ENCODE results near the gene HOXB2.
"Not testable (repeated sequence)": the region's sequence is repeated elsewhere in the genome, so short reads cannot be mapped to it uniquely, and the experiment has no call there.

The HOXB2 gene

DNA sequence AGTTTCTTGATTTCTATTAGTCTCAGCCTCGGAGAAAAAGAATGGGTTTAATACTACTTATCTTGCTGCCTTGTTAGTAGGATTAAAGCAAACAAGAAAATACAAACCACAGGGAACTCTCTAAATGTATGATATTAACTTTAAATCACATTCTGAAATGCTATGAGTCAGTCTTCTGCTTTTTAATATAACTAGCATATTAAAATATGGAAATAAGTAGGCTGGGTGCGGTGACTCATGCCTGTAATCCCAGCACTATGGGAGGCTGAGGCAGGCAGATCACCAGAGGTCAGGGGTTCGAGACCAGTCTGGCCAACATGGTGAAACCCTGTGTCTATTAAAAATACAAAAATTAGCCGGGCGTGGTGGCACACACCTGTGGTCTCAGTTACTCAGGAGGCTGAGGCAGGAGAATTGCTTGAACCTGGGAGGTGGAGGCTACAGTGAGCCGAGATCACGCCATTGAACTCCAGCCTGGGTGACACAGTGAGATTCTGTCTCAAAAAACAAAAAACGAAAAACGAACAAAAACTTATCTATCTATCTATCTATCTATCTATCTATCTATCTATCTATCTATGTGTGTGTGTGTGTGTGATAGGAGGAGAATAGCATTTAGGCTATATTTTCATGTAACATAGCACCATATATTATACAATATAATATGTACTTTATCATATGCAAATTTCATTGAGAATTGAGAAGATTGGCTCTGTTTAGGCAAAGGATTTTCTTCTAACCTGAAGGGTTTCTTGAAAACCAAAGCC, 8.9 kb downstream of the HOXB2 start:
- H3K27me3 Mint-ChIP-seq = peaks cover 10% of the 10 kb centered on the region
- not testable (repeated sequence) for H3K36me3 Mint-ChIP-seq; ATAC-seq (ENCODE audit: low read depth); H3K4me1 Mint-ChIP-seq; H3K27ac Mint-ChIP-seq; DNase-seq (ENCODE audit: low spot score in 2 of 2); H3K4me3 Mint-ChIP-seq; H3K9me3 Mint-ChIP-seq

GRCh38 chr17:48532261-48532660, 12.6 kb downstream of the HOXB2 start:
- ATAC-seq (ENCODE audit: low read depth) (no peak), DNase-seq (ENCODE audit: low spot score in 2 of 2) (no peak)
- H3K27ac Mint-ChIP-seq = no peak overlapping the region
- H3K36me3 Mint-ChIP-seq = no peaks in the 10 kb centered on the region
- H3K4me3 Mint-ChIP-seq = no peak overlapping the region
- H3K9me3 Mint-ChIP-seq = no peaks in the 10 kb centered on the region
- H3K4me1 Mint-ChIP-seq = no peaks in the 10 kb centered on the region
- peaks cover 13% of the 10 kb centered on the region for H3K27me3 Mint-ChIP-seq

DNA sequence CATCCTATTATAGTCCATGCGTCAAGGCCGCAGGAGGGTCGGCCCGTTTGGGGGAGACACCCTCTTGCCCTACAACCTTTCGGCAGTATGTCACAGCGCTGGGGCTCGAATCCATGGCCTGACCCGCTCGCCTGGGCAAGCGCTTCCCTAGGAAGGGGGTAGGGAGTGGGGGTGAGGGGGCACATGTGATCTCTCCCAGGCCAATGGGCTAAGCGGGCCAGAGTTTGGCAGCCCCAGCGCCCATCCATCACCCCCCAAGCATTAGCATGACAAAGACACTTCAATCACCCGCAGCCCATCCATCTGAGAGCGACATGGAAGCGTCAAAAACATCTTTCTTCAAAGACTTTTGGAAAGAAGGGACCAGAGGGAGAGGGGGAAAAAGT, 14.0 kb downstream of the HOXB2 start, which contains the start of gene HOXB1:
TSS of gene HOXB1 (minus strand) at position 125 of the 386 bp plus-strand sequence. CDS start at position 18, 107 bp downstream.
- no peaks in the 10 kb centered on the region for H3K4me1 Mint-ChIP-seq
- ATAC-seq (ENCODE audit: low read depth) (no peak), DNase-seq (ENCODE audit: low spot score in 2 of 2) (no peak)
- H3K27me3 Mint-ChIP-seq = peaks cover 17% of the 10 kb centered on the region
- H3K4me3 Mint-ChIP-seq = no peak within 1 kb of the TSS
- no peak within 1 kb of the TSS for H3K27ac Mint-ChIP-seq
- no peaks in the 10 kb centered on the region for H3K36me3 Mint-ChIP-seq
- no peaks in the 10 kb centered on the region for H3K9me3 Mint-ChIP-seq

GRCh38 chr17:48530208-48530886, 14.6 kb downstream of the HOXB2 start:
- no peak for DNase-seq (ENCODE audit: low spot score in 2 of 2)
- no peak overlapping the region for H3K27ac Mint-ChIP-seq
- H3K4me1 Mint-ChIP-seq = no peaks in the 10 kb centered on the region
- ATAC-seq (ENCODE audit: low read depth) = no peak
- peaks cover 19% of the 10 kb centered on the region for H3K27me3 Mint-ChIP-seq
- no peaks in the 10 kb centered on the region for H3K36me3 Mint-ChIP-seq
- H3K4me3 Mint-ChIP-seq = no peak overlapping the region
- H3K9me3 Mint-ChIP-seq = no peaks in the 10 kb centered on the region

DNA sequence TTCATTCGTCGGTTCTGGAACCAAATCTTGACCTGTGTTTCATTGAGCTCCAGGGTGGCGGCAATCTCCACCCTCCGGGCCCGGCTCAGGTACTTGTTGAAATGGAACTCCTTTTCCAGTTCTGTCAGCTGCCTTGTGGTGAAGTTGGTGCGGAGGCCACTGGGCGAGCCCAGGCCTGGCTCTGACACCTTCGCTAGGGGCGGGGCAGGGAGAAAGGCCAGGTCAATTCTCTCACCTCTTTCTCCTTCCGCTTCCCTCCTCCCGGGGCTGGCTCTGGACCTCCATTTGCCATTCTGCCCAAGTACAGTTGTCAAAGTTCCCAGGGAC, 15.3 kb downstream of the HOXB2 start:
- no peaks in the 10 kb centered on the region for H3K9me3 Mint-ChIP-seq
- no peak overlapping the region for H3K4me3 Mint-ChIP-seq
- H3K36me3 Mint-ChIP-seq = no peaks in the 10 kb centered on the region
- H3K27me3 Mint-ChIP-seq = peaks cover 22% of the 10 kb centered on the region
- no peaks in the 10 kb centered on the region for H3K4me1 Mint-ChIP-seq
- DNase-seq (ENCODE audit: low spot score in 2 of 2) = no peak
- no peak for ATAC-seq (ENCODE audit: low read depth)
- H3K27ac Mint-ChIP-seq = no peak overlapping the region

GRCh38 chr17:48528936-48529682, 15.8 kb downstream of the HOXB2 start:
- no peak overlapping the region for H3K4me3 Mint-ChIP-seq
- no peaks in the 10 kb centered on the region for H3K4me1 Mint-ChIP-seq
- no peaks in the 10 kb centered on the region for H3K36me3 Mint-ChIP-seq
- no peak overlapping the region for H3K27ac Mint-ChIP-seq
- no peaks in the 10 kb centered on the region for H3K9me3 Mint-ChIP-seq
- no peak for ATAC-seq (ENCODE audit: low read depth)
- H3K27me3 Mint-ChIP-seq = peaks cover 22% of the 10 kb centered on the region
- DNase-seq (ENCODE audit: low spot score in 2 of 2) = no peak

- peaks cover 24% of the 10 kb centered on the region for H3K27me3 Mint-ChIP-seq
Measured at GRCh38 chr17:48528153-48528935, 16.6 kb downstream of the HOXB2 start.

DNA sequence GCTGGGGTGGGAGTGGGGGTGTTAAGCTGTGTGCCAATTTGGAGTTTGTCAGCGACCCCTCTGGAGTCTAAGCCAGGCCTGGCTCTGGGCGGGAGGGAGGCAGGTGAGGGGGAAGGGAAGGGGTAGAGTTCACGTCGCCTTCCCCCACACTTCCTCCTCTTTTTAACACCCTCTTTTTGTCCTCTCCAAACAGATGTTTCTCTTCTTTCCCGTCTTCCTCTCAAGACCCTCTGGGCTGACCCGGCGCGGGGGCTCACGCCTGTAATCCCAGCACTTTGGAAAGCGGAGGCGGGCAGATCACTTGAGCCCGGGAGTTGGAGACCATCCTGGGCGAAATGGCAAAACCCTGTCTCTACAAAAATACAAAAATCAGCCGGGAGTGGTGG, 17.4 kb downstream of the HOXB2 start:
- no peak for DNase-seq (ENCODE audit: low spot score in 2 of 2)
- no peak overlapping the region for H3K4me3 Mint-ChIP-seq
- no peaks in the 10 kb centered on the region for H3K9me3 Mint-ChIP-seq
- H3K27ac Mint-ChIP-seq = no peak overlapping the region
- ATAC-seq (ENCODE audit: low read depth) = no peak
- no peaks in the 10 kb centered on the region for H3K36me3 Mint-ChIP-seq
- H3K4me1 Mint-ChIP-seq = no peaks in the 10 kb centered on the region
- peaks cover 24% of the 10 kb centered on the region for H3K27me3 Mint-ChIP-seq

More at GRCh38 chr17:48528153-48528935, 16.6 kb downstream of the HOXB2 start:
- no peaks in the 10 kb centered on the region for H3K36me3 Mint-ChIP-seq
- H3K9me3 Mint-ChIP-seq = no peaks in the 10 kb centered on the region
- H3K4me1 Mint-ChIP-seq = no peaks in the 10 kb centered on the region
- DNase-seq (ENCODE audit: low spot score in 2 of 2) (no peak), ATAC-seq (ENCODE audit: low read depth) (no peak)
- no peak overlapping the region for H3K4me3 Mint-ChIP-seq
- H3K27ac Mint-ChIP-seq = no peak overlapping the region

DNA sequence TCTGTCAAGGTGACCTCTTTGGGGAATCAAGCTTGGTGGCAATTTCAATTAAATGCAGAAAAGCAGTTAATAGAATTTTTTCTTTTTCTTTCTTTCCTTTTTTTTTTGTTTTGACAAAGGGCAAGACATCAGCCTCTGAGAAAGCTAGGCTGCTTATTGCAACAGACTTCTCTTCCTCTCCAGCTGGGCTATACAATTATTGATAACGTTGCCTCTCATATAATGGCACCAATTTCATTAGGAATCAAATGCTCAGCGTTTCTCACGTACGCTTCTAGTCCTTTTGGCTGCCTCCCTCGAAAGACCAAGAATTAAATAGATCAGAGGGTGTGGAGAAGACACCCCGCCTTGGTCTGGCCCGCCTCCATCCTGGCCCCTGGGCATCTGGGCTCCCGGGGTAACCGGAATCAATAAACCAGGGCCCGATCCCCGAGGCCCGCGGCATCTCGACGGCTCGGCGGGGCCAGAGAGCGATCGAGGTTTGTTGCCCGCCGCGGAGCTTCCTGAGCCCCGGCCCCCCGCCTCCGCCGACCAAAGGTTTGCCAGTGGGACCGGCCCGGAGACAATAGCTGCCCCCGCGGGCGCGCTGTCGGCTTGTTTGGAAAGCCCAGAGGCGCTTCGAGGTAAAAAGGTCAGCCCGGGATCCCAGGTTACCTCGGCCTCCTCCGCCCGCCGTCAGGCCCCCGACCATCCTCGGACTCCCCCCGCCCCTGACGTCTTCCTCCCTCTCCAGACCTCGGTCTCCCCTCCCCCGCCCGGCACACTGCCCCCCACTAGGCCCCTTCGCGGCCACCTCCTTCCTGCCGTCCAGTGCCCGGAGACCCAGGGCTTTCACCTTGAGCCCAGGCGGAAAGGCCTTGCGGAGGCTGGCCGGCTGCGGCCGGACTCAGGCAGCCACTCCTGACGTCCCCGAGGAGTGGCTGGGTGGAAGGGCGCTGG, 18.0 kb downstream of the HOXB2 start:
- H3K9me3 Mint-ChIP-seq = no peaks in the 10 kb centered on the region
- H3K4me3 Mint-ChIP-seq = no peak overlapping the region
- peaks cover 26% of the 10 kb centered on the region for H3K27me3 Mint-ChIP-seq
- DNase-seq (ENCODE audit: low spot score in 2 of 2) = no peak
- no peaks in the 10 kb centered on the region for H3K4me1 Mint-ChIP-seq
- ATAC-seq (ENCODE audit: low read depth) = no peak
- no peaks in the 10 kb centered on the region for H3K36me3 Mint-ChIP-seq
- H3K27ac Mint-ChIP-seq = no peak overlapping the region

DNA sequence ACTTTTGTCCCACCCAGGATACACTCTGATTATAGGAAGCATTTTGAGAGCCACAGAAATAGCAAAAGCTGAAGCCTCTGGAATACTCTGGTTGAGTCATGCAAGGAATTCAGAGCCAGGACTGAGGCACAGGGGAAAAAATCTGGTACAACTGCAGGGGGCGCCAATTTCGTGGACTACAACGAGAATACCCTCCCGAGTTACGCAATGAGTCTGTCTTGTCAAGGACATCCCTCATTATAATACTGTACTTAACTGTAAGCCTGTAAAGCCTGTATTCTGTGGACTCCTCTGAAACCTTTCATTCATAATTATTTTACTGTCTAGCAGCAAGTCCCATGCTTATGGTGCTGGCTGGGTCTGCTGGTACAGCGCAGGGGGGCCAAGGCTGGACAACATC, 21.9 kb downstream of the HOXB2 start:
- Mint-ChIP-seq H3K27me3 (peaks cover 31% of the 10 kb centered on the region), H3K27ac (no peak overlapping the region), H3K4me1 (no peaks in the 10 kb centered on the region), H3K9me3 (no peaks in the 10 kb centered on the region), H3K4me3 (no peak overlapping the region), H3K36me3 (no peaks in the 10 kb centered on the region)
- no peak for ATAC-seq (ENCODE audit: low read depth)
- no peak for DNase-seq (ENCODE audit: low spot score in 2 of 2)

GRCh38 chr17:48522031-48522653, 22.8 kb downstream of the HOXB2 start:
- H3K27ac Mint-ChIP-seq = no peak overlapping the region
- H3K27me3 Mint-ChIP-seq = peaks cover 28% of the 10 kb centered on the region
- no peaks in the 10 kb centered on the region for H3K36me3 Mint-ChIP-seq
- no peaks in the 10 kb centered on the region for H3K9me3 Mint-ChIP-seq
- ATAC-seq (ENCODE audit: low read depth) = no peak
- DNase-seq (ENCODE audit: low spot score in 2 of 2) = no peak
- peaks cover 5% of the 10 kb centered on the region for H3K4me1 Mint-ChIP-seq
- H3K4me3 Mint-ChIP-seq = no peak overlapping the region

DNA sequence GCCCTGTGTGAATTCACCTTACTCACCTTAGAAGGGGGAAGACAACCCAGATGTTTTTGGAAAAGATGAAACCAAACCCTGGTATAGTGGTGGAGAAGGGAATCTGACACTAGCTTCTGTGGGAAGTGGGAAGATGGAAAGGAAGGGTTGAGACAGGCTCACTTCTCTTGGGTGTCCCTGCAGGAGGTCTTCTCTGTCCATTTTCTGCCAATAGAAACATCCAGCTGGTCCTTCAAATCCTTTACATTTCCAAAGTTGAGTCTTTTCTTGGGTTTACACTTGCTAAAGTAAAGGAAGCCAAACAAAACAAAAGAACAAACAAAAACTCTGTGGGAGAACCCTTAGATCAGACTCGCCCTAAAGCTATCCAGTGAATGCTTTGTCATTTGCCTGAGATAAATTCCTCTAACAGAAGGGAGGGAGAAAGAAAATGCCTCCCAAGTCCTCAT, 24.3 kb downstream of the HOXB2 start:
- no peak for ATAC-seq (ENCODE audit: low read depth)
- Mint-ChIP-seq H3K9me3 (no peaks in the 10 kb centered on the region), H3K36me3 (no peaks in the 10 kb centered on the region), H3K4me3 (no peak overlapping the region), H3K27ac (no peak overlapping the region), H3K4me1 (peaks cover 5% of the 10 kb centered on the region), H3K27me3 (peaks cover 25% of the 10 kb centered on the region)
- DNase-seq (ENCODE audit: low spot score in 2 of 2) = no peak

DNA sequence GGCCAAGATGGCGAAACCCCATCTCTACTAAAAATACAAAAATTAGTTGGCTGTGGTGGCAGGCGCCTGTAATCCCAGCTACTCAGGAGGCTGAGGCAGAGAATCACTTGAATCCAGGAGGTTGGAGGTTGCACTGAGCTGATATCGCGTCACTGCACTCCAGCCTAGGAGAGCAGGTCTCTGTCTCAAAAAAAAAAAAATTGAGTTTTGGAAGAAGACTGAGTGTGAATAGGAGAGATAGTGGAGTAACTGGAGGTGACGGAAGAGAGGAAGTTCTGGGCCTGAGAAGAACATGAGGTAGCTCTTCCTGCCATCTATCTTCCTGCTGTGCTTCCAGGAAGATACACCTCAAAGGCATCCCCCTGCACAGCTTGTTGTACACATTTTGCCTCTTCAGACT, 25.5 kb downstream of the HOXB2 start:
- Mint-ChIP-seq H3K27me3 (peaks cover 27% of the 10 kb centered on the region), H3K9me3 (no peaks in the 10 kb centered on the region), H3K4me1 (peaks cover 5% of the 10 kb centered on the region), H3K36me3 (no peaks in the 10 kb centered on the region), H3K4me3 (no peak overlapping the region), H3K27ac (no peak overlapping the region)
- DNase-seq (ENCODE audit: low spot score in 2 of 2) (no peak), ATAC-seq (ENCODE audit: low read depth) (no peak)
